ENCODE results near the gene MARK3. TPM values are rescaled to one million over a fixed set of nuclear protein-coding genes. Genes with fewer than 3 reads are reported as not detected.

The MARK3 gene
- total RNA-seq, 1 experiment from 2014 or later = 189 TPM

GRCh38 chr14:103521438-103521950 is 136.3 kb downstream of the MARK3 start:
- no peaks in the 10 kb centered on the region for H3K79me2 ChIP-seq (ENCODE audit: low read depth)
- no peak for DNase-seq
- peak overlapping the region; percentile 73 for H3K4me2 ChIP-seq
- no peak overlapping the region for H3K27ac ChIP-seq
- H2AFZ ChIP-seq = peak overlapping the region; percentile 76
- peaks cover 18% of the 10 kb centered on the region for H4K20me1 ChIP-seq (ENCODE audit: insufficient read depth)
- intact Hi-C loops (cut with micrococcal nuclease; ENCODE audit: unreplicated experiment) = loop anchor here (1.0 to 5.0 kb wide), 3 partner anchors 19 to 41 kb away; partner anchors contain the start of genes BAG5 and COA8
- no peaks in the 10 kb centered on the region for H3K9me2 ChIP-seq (ENCODE audit: insufficient read depth)
- H3K9me3 ChIP-seq (ENCODE audit: insufficient read depth, low read depth) = no peaks in the 10 kb centered on the region
- H3K27me3 ChIP-seq (ENCODE audit: insufficient read depth, low read depth) = no peaks in the 10 kb centered on the region
- peaks cover 56% of the 10 kb centered on the region for H3F3A ChIP-seq (ENCODE audit: insufficient read depth, low read depth)
- TF ChIP-seq CTCF (conservative IDR thresholded peaks at IDR 0.05) (no peak), EZH2 (IDR thresholded peaks at IDR 0.05; ENCODE audit: low read depth) (no peak)
- POLR2A ChIA-PET (ENCODE audit: unreplicated experiment) = interaction anchor here (0.6 to 0.8 kb wide), 3 partner anchors 19 to 588 kb away, joined by 3 to 4 read pairs (median 3); no protein-coding TSS in a partner anchor
- CTCF ChIA-PET = interaction anchor here (0.6 to 2.2 kb wide), 8 partner anchors 12 to 546 kb away, joined by 3 to 15 read pairs (median 3); no protein-coding TSS in a partner anchor
- no TSS peak for BruUV-seq (replicated peaks)
- peaks cover 11% of the 10 kb centered on the region for H3K4me1 ChIP-seq (replicated peaks; ENCODE audit: insufficient read depth)
- peak overlapping the region; percentile 66 for H3K4me3 ChIP-seq
- H3K36me3 ChIP-seq (ENCODE audit: low read depth) = no peaks in the 10 kb centered on the region

- CTCF ChIA-PET = interaction anchor here (0.6 to 2.2 kb wide), 4 partner anchors 20 to 546 kb away, joined by 3 to 15 read pairs (median 3); no protein-coding TSS in a partner anchor
- no peak overlapping the region for H3K27ac ChIP-seq
- peak overlapping the region; percentile 76; the same call in 1 of the 2 replicates for H2AFZ ChIP-seq
These were observed 136.8 kb downstream of the MARK3 start for GRCh38 chr14:103521951-103522563.

More at GRCh38 chr14:103521951-103522563, 136.8 kb downstream of the MARK3 start:
- Histone ChIP-seq H3K27me3 (ENCODE audit: insufficient read depth, low read depth) (no peaks in the 10 kb centered on the region), H3F3A (ENCODE audit: insufficient read depth, low read depth) (peaks cover 55% of the 10 kb centered on the region), H3K4me2 (peak overlapping the region; percentile 73), H3K36me3 (ENCODE audit: low read depth) (no peaks in the 10 kb centered on the region), H3K4me3 (peak overlapping the region; percentile 66), H3K9me3 (ENCODE audit: insufficient read depth, low read depth) (no peaks in the 10 kb centered on the region), H3K79me2 (ENCODE audit: low read depth) (no peaks in the 10 kb centered on the region), H3K9me2 (ENCODE audit: insufficient read depth) (no peaks in the 10 kb centered on the region), H3K4me1 (replicated peaks; ENCODE audit: insufficient read depth) (peaks cover 11% of the 10 kb centered on the region), H4K20me1 (ENCODE audit: insufficient read depth) (peaks cover 13% of the 10 kb centered on the region; the same call in 1 of the 2 replicates)
- intact Hi-C loops (cut with micrococcal nuclease; ENCODE audit: unreplicated experiment) = loop anchor here (1.0 to 5.0 kb wide), 3 partner anchors 18 to 40 kb away; partner anchors contain the start of genes BAG5 and COA8
- POLR2A ChIA-PET (ENCODE audit: unreplicated experiment) = interaction anchor here (0.6 to 0.8 kb wide), 2 partner anchors 187 to 589 kb away, joined by 3 to 4 read pairs; no protein-coding TSS in a partner anchor
- TF ChIP-seq EZH2 (IDR thresholded peaks at IDR 0.05; ENCODE audit: low read depth) (no peak), CTCF (conservative IDR thresholded peaks at IDR 0.05) (no peak)
- BruUV-seq (replicated peaks) = no TSS peak
- no peak for DNase-seq

Measured in PC-9 (cell line).